ENCODE results near the gene ZNF469. TPM values are rescaled to one million over a fixed set of nuclear protein-coding genes. Genes with fewer than 3 reads are reported as not detected.

The ZNF469 gene
- total RNA-seq, 2 experiments from 2014 or later, result 0.24 to 0.31 TPM

DNA sequence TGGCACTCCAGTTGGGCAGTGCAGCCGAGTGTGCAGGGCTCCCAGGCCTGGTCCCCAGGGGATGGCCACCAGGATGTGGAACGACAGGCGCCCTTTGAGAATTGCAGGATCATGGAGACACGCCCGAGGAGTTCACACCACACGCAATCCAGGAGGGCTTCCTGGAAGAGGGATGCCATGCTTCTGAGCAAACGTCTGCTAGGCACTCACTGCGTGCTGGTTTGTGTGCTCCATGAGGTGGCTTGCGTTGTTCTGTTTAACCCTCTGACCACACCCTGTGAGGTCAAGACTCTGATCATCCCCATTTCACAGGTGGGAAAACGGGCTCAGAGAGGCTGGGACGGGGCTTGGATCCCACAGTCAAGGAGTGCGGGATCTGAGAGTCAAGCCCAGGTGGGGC lies 37.7 kb downstream of the ZNF469 start:
- intact Hi-C loops (cut with micrococcal nuclease), result no loop called here
- Mint-ChIP-seq H3K27me3 (no peaks in the 10 kb centered on the region), H3K27ac (no peak overlapping the region), H3K4me3 (no peak overlapping the region), H3K9me3 (no peaks in the 10 kb centered on the region), H3K36me3 (no peaks in the 10 kb centered on the region), H3K4me1 (ENCODE audit: low read depth) (no peaks in the 10 kb centered on the region)
- ChIA-PET CTCF (no interaction called here), POLR2A (no interaction called here)
- no peak for DNase-seq

DNA sequence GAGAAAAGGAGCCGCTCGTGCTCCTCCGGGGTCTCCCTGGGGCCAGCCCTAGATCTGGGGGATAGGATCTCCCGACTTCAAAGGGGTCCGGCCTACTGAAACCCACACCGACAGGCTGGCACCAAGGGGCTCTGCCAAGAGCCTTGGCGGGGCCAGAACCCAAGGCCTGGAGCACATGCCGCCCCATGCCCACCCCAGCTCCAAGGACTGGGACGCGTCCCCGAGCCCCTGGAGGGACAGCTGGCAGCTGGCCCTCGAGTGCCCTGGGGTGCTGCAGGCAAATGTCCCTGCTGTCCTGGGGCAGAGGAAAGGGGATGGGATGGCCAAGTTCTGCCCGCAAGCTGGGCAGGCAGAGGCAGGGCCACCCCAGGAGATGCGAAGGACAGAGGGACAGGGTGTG lies 38.5 kb downstream of the ZNF469 start:
- Mint-ChIP-seq H3K4me3 (no peak overlapping the region), H3K27ac (no peak overlapping the region), H3K9me3 (no peaks in the 10 kb centered on the region), H3K4me1 (ENCODE audit: low read depth) (no peaks in the 10 kb centered on the region), H3K36me3 (no peaks in the 10 kb centered on the region), H3K27me3 (no peaks in the 10 kb centered on the region)
- CTCF ChIA-PET, result no interaction called here
- intact Hi-C loops (cut with micrococcal nuclease), result no loop called here
- POLR2A ChIA-PET, result no interaction called here
- DNase-seq, result no peak

- intact Hi-C loops (cut with micrococcal nuclease), result no loop called here
- no peak for DNase-seq
- H3K27ac Mint-ChIP-seq, result no peak overlapping the region
- H3K9me3 Mint-ChIP-seq, result no peaks in the 10 kb centered on the region
- ChIA-PET POLR2A (no interaction called here), CTCF (no interaction called here)
- no peaks in the 10 kb centered on the region for H3K4me1 Mint-ChIP-seq (ENCODE audit: low read depth)
- H3K36me3 Mint-ChIP-seq, result no peaks in the 10 kb centered on the region
- no peaks in the 10 kb centered on the region for H3K27me3 Mint-ChIP-seq
- no peak overlapping the region for H3K4me3 Mint-ChIP-seq
These were observed 39.2 kb downstream of the ZNF469 start for GRCh38 chr16:88421871-88422433.

DNA sequence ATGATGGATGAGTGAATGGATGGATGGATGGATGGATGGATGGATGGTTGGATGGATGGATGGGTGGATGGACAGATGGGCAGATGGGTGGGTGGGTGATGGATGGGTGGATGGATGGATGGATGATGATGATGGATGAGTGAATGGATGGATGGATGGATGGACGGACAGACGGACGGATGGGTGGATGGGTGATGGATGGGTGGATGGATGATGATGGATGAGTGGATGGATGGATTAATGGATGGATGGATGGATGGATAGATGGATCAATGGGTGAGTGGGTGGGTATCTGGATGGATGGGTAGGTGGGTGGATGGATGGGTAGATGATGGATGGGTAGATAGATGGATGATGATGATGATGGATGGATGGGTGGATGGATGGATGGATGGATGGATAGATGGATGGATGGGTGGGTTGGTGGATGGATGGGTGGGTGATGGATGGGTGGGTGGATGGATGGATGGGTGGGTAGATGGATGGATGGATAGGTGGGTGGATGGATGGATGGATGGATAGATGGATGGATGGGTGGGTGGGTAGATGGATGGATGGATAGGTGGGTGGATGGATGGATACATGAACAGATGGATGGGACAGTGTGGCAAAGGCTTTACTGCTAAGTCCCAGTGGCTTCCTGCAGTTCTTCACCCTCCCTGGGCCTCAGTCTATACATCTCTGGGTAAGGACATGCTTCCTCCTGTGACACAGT lies 40.1 kb downstream of the ZNF469 start:
- CTCF ChIA-PET, result no interaction called here
- H3K4me3 Mint-ChIP-seq, result no peak overlapping the region
- no peaks in the 10 kb centered on the region for H3K36me3 Mint-ChIP-seq
- no peaks in the 10 kb centered on the region for H3K27me3 Mint-ChIP-seq
- H3K4me1 Mint-ChIP-seq (ENCODE audit: low read depth), result no peaks in the 10 kb centered on the region
- H3K27ac Mint-ChIP-seq, result no peak overlapping the region
- POLR2A ChIA-PET, result no interaction called here
- DNase-seq, result no peak
- intact Hi-C loops (cut with micrococcal nuclease), result no loop called here
- no peaks in the 10 kb centered on the region for H3K9me3 Mint-ChIP-seq

GRCh38 chr16:88423448-88423850 lies 40.7 kb downstream of the ZNF469 start:
- H3K27ac Mint-ChIP-seq, result no peak overlapping the region
- intact Hi-C loops (cut with micrococcal nuclease), result no loop called here
- ChIA-PET POLR2A (no interaction called here), CTCF (no interaction called here)
- no peaks in the 10 kb centered on the region for H3K4me1 Mint-ChIP-seq (ENCODE audit: low read depth)
- no peaks in the 10 kb centered on the region for H3K36me3 Mint-ChIP-seq
- H3K9me3 Mint-ChIP-seq, result no peaks in the 10 kb centered on the region
- no peaks in the 10 kb centered on the region for H3K27me3 Mint-ChIP-seq
- no peak for DNase-seq
- H3K4me3 Mint-ChIP-seq, result no peak overlapping the region

- H3K4me3 Mint-ChIP-seq, result no peak overlapping the region
- ChIA-PET POLR2A (no interaction called here), CTCF (interaction anchor here (1.1 kb wide), 1 partner anchor 11 kb away, joined by 5 read pairs; no protein-coding TSS in a partner anchor)
- H3K4me1 Mint-ChIP-seq (ENCODE audit: low read depth), result peaks cover 1% of the 10 kb centered on the region
- H3K27me3 Mint-ChIP-seq, result no peaks in the 10 kb centered on the region
- H3K27ac Mint-ChIP-seq, result no peak overlapping the region
- no peaks in the 10 kb centered on the region for H3K9me3 Mint-ChIP-seq
- no peaks in the 10 kb centered on the region for H3K36me3 Mint-ChIP-seq
- intact Hi-C loops (cut with micrococcal nuclease), result no loop called here
- no peak for DNase-seq
These were observed 42.0 kb downstream of the ZNF469 start for GRCh38 chr16:88424587-88425235.

GRCh38 chr16:88426018-88426417 lies 43.3 kb downstream of the ZNF469 start:
- DNase-seq, result no peak
- CTCF ChIA-PET, result no interaction called here
- no peaks in the 10 kb centered on the region for H3K27me3 Mint-ChIP-seq
- no peak overlapping the region for H3K27ac Mint-ChIP-seq
- H3K9me3 Mint-ChIP-seq, result no peaks in the 10 kb centered on the region
- no peaks in the 10 kb centered on the region for H3K36me3 Mint-ChIP-seq
- POLR2A ChIA-PET, result no interaction called here
- peaks cover 3% of the 10 kb centered on the region for H3K4me1 Mint-ChIP-seq (ENCODE audit: low read depth)
- intact Hi-C loops (cut with micrococcal nuclease), result no loop called here
- H3K4me3 Mint-ChIP-seq, result no peak overlapping the region

GRCh38 chr16:88427376-88427775 lies 44.6 kb downstream of the ZNF469 start:
- intact Hi-C loops (cut with micrococcal nuclease), result no loop called here
- no peaks in the 10 kb centered on the region for H3K36me3 Mint-ChIP-seq
- no peak overlapping the region for H3K4me3 Mint-ChIP-seq
- H3K9me3 Mint-ChIP-seq, result no peaks in the 10 kb centered on the region
- POLR2A ChIA-PET, result no interaction called here
- H3K27me3 Mint-ChIP-seq, result peaks cover 7% of the 10 kb centered on the region
- CTCF ChIA-PET, result interaction anchor here (0.8 kb wide), 1 partner anchor 10 kb away, joined by 3 read pairs; no protein-coding TSS in a partner anchor
- peaks cover 7% of the 10 kb centered on the region for H3K4me1 Mint-ChIP-seq (ENCODE audit: low read depth)
- no peak for DNase-seq
- no peak overlapping the region for H3K27ac Mint-ChIP-seq

DNA sequence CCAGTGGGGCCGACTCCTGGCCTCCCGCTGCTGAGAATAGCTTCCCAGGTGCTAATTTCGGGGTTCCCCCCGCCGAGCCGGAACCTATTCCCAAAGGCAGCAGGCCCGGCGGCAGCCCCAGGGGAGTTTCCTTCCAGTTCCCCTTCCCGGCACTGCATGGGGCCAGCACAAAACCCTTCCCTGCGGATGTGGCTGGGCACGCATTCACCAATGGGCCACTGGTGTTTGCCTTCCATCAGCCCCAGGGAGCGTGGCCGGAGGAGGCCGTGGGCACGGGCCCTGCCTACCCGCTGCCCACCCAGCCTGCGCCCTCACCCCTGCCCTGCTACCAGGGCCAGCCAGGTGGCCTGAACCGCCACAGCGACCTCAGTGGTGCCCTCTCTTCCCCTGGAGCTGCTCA lies 45.4 kb downstream of the ZNF469 start:
- Mint-ChIP-seq H3K27ac (no peak overlapping the region), H3K9me3 (no peaks in the 10 kb centered on the region), H3K27me3 (peaks cover 7% of the 10 kb centered on the region), H3K4me1 (ENCODE audit: low read depth) (peaks cover 7% of the 10 kb centered on the region), H3K4me3 (no peak overlapping the region), H3K36me3 (no peaks in the 10 kb centered on the region)
- DNase-seq, result no peak
- POLR2A ChIA-PET, result no interaction called here
- CTCF ChIA-PET, result no interaction called here
- intact Hi-C loops (cut with micrococcal nuclease), result no loop called here

GRCh38 chr16:88428616-88429386 lies 46.0 kb downstream of the ZNF469 start:
- peaks cover 7% of the 10 kb centered on the region for H3K27me3 Mint-ChIP-seq
- H3K36me3 Mint-ChIP-seq, result no peaks in the 10 kb centered on the region
- POLR2A ChIA-PET, result no interaction called here
- CTCF ChIA-PET, result interaction anchor here (1.0 kb wide), 1 partner anchor 10 kb away, joined by 4 read pairs; no protein-coding TSS in a partner anchor
- intact Hi-C loops (cut with micrococcal nuclease), result no loop called here
- no peaks in the 10 kb centered on the region for H3K9me3 Mint-ChIP-seq
- no peak overlapping the region for H3K4me3 Mint-ChIP-seq
- H3K4me1 Mint-ChIP-seq (ENCODE audit: low read depth), result peaks cover 7% of the 10 kb centered on the region
- DNase-seq, result no peak
- no peak overlapping the region for H3K27ac Mint-ChIP-seq

DNA sequence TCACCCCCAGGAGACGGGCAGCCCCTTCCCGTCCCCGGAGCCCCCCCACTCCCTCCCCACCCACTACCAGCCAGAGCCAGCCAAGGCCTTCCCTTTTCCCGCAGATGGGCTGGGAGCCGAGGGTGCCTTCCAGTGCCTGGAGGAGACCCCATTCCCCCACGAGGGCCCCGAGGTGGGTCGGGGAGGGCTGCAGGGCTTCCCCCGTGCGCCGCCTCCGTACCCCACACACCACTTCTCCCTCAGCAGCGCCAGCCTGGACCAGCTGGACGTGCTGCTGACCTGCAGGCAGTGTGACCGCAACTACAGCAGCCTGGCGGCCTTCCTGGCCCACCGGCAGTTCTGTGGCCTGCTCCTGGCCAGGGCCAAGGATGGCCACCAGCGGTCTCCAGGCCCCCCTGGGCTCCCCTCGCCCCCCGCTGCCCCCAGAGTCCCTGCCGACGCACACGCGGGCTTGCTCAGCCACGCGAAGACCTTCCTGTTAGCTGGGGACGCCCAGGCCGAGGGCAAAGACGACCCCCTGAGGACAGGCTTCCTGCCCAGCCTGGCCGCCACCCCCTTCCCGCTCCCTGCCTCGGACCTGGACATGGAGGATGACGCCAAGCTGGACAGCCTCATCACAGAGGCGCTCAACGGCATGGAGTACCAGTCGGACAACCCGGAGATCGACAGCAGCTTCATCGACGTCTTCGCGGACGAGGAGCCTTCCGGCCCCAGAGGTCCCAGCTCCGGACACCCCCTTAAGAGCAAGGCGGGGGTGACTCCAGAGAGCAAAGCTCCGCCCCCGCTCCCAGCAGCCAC lies 46.8 kb downstream of the ZNF469 start:
- Mint-ChIP-seq H3K36me3 (no peaks in the 10 kb centered on the region), H3K27ac (no peak overlapping the region), H3K27me3 (peaks cover 7% of the 10 kb centered on the region), H3K9me3 (no peaks in the 10 kb centered on the region), H3K4me3 (peak overlapping the region; percentile 47), H3K4me1 (ENCODE audit: low read depth) (peaks cover 7% of the 10 kb centered on the region)
- ChIA-PET POLR2A (no interaction called here), CTCF (interaction anchor here (1.0 kb wide), 1 partner anchor 9 kb away, joined by 4 read pairs; no protein-coding TSS in a partner anchor)
- intact Hi-C loops (cut with micrococcal nuclease), result no loop called here
- no peak for DNase-seq

GRCh38 chr16:88430185-88430523 lies 47.4 kb downstream of the ZNF469 start:
- H3K36me3 Mint-ChIP-seq, result no peaks in the 10 kb centered on the region
- H3K4me3 Mint-ChIP-seq, result peak overlapping the region; percentile 20
- no peak overlapping the region for H3K27ac Mint-ChIP-seq
- peaks cover 7% of the 10 kb centered on the region for H3K27me3 Mint-ChIP-seq
- ChIA-PET CTCF (interaction anchor here (1.0 kb wide), 1 partner anchor 9 kb away, joined by 4 read pairs; no protein-coding TSS in a partner anchor), POLR2A (interaction anchor here (0.9 kb wide), 1 partner anchor 136 kb away, joined by 3 read pairs; no protein-coding TSS in a partner anchor)
- no peak for DNase-seq
- intact Hi-C loops (cut with micrococcal nuclease), result no loop called here
- H3K9me3 Mint-ChIP-seq, result no peaks in the 10 kb centered on the region
- H3K4me1 Mint-ChIP-seq (ENCODE audit: low read depth), result peaks cover 7% of the 10 kb centered on the region

Data from activated CD4-positive, alpha-beta memory T cell treated with anti-CD3 and anti-CD28 coated beads for 36 hours (primary cell).